ENCODE measurements around the gene LCAT.

Gene LCAT

GRCh38 chr16:67892375-67892774 is 51.5 kb downstream of the LCAT start:
- no peak for DNase-seq
- intact Hi-C loops (cut with DNase I), result no loop called here
